Endothelial cell of umbilical vein (primary cell): ENCODE measurements around the gene PARP16.

Experiments used
- CTCF ChIP-seq, 2 donors: IDR thresholded peaks; 1 replicate in 1 of 2; 2 replicates in 1 of 2; pipeline ENCODE4 v1.5.1; 2011; ENCODE audit warnings: low read length in 2 of 2, mild to moderate bottlenecking in 2 of 2, moderate library complexity in 2 of 2, control low read depth in 1 of 2, inconsistent platforms in 1 of 2, low read depth in 1 of 2; ENCODE audit not compliant: insufficient read depth in 1 of 2; ENCODE audit errors: extremely low read depth in 1 of 2
- EZH2 ChIP-seq: IDR thresholded peaks from 2 replicates; pipeline ENCODE4 v1.6.1; 2012; ENCODE audit warnings: borderline replicate concordance, low read depth, mild to moderate bottlenecking, moderate library complexity, low read length, inconsistent platforms; ENCODE audit not compliant: severe bottlenecking
- FOS ChIP-seq: IDR thresholded peaks from 2 replicates; pipeline ENCODE4 v1.6.1; 2011; ENCODE audit warnings: mild to moderate bottlenecking, low read length, moderate library complexity, borderline replicate concordance; ENCODE audit not compliant: insufficient read depth
- GATA2 ChIP-seq: IDR thresholded peaks from 2 replicates; pipeline ENCODE4 v1.7.0; 2011; ENCODE audit warnings: low read depth, mild to moderate bottlenecking, moderate library complexity, mixed read lengths, low read length; ENCODE audit not compliant: insufficient read length, insufficient read depth
- JUN ChIP-seq: IDR thresholded peaks from 2 replicates; pipeline ENCODE4 v1.6.1; 2011; ENCODE audit warnings: borderline replicate concordance, low read depth; ENCODE audit not compliant: insufficient read length, insufficient read depth
- MAX ChIP-seq: IDR thresholded peaks from 2 replicates; pipeline ENCODE4 v1.6.1; 2011; ENCODE audit not compliant: insufficient read depth, insufficient read length
- MYC ChIP-seq: IDR thresholded peaks from one replicate; pipeline ENCODE4 v1.6.1; 2011; ENCODE audit warnings: mild to moderate bottlenecking, low read depth, low read length
- POLR2A ChIP-seq: IDR thresholded peaks from 2 replicates; pipeline ENCODE4 v1.6.1; 2012; ENCODE audit warnings: low read depth, mild to moderate bottlenecking, control low read depth, low read length
- POLR2AphosphoS5 ChIP-seq: IDR thresholded peaks from 2 replicates; pipeline ENCODE4 v1.6.1; 2012; ENCODE audit warnings: low read depth, mild to moderate bottlenecking, control low read depth, low read length, moderate library complexity; ENCODE audit not compliant: insufficient read depth

DNA sequence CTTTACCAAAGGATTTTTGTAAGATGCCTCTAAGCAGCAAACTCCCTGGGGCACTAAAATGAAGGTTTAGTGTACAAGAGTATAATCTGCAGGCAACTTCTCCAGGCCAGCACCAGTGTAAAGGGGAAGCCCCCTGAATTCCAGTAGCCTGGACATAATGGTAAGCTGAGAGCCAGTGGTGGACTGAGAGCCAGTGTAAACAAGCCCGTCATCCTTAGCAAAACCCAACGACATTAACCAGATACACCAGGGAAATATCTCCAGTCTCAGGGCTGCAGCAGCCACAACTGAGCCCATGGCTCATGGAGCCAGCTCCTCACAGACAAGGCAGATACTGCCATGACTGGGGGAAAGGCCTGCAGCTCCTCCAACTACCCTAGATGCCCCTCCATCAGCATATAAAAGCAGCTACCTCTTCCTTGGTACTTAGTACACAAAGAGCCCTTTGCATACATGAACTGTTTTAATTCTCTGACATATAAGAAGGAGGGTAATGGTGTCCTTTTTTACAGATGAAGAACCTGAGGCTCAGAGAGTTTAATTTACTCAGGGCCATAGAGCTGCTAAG lies 21.7 kb downstream of the PARP16 start:
- no peak for TF ChIP-seq CTCF (IDR thresholded peaks at IDR 0.05; ENCODE audit: extremely low read depth in 1 of 2, insufficient read depth in 1 of 2, low read depth in 1 of 2, low read length in 2 of 2)
- no peak for TF ChIP-seq FOS
- TF ChIP-seq POLR2A: no peak
- no peak for TF ChIP-seq POLR2AphosphoS5
- no peak for TF ChIP-seq MYC
- no peak for TF ChIP-seq EZH2
- no peak for TF ChIP-seq JUN
- no peak for TF ChIP-seq MAX
- no peak for TF ChIP-seq GATA2
